Large intestine (tissue), 3 donors: ENCODE results near the gene TSHZ3. TPM values are rescaled to one million over a fixed set of nuclear protein-coding genes. Genes with fewer than 3 reads are reported as not detected.

ENCODE experiments used
- DNase-seq, 2 donors: peaks; one replicate each; pipeline versions ENCODE4 v3.0.0 to v3.0.0-alpha.2; 2013
- H3K27ac ChIP-seq: one replicate; pipeline ENCODE4 v1.5.1; 2013; ENCODE audit warnings: low read length
- H3K27me3 ChIP-seq: 2 replicates; pipeline ENCODE4 v1.6.1; 2013; ENCODE audit warnings: low read length; ENCODE audit not compliant: control insufficient read depth, insufficient read depth
- H3K36me3 ChIP-seq: 2 replicates; pipeline ENCODE4 v1.6.1; 2013; ENCODE audit warnings: low read length; ENCODE audit not compliant: control insufficient read depth, insufficient read depth
- H3K4me1 ChIP-seq: one replicate; pipeline ENCODE4 v1.6.1; 2013; ENCODE audit warnings: low read length; ENCODE audit not compliant: control insufficient read depth, insufficient read depth
- H3K4me3 ChIP-seq: one replicate; pipeline ENCODE4 v1.5.1; 2013; ENCODE audit warnings: low read length
- H3K9me3 ChIP-seq: one replicate; pipeline ENCODE4 v1.6.1; 2013; ENCODE audit warnings: mild to moderate bottlenecking, low read depth, low read length, moderate library complexity; ENCODE audit not compliant: control insufficient read depth
- WGBS: methylation state at CpG from one replicate; pipeline ENCODE4 v1.1.5; 2013; ENCODE audit warnings: low lambda C conversion rate; ENCODE audit not compliant: insufficient coverage; 5-methylcytosine and 5-hydroxymethylcytosine counted together
- polyA plus RNA-seq: library from polyadenylated mRNA; unstranded; fragments of 120-200 nt; gene quantifications from one replicate; pipeline ENCODE4 v1.2.1, GENCODE V29; 2013

TSHZ3 gene
- polyA plus RNA-seq, 1 donor = 6.2 TPM

DNA sequence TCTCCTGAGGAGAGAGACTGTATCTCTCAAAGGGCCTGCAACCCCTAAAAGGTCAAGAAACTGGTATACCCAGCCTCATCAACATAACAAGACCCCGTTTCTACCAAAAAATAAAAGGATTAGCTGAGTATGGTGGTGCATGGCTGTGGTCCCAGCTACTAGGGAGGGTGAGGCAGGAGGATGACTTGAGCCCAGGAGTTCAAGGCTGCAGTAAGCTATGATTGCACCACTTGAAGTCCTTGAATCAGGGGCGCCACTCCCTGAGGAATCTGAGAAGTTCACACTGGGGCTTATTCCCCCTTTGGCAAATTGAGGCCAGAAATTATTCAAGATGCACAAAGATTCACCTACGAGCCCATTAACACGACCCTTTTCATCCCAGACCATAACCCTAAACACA is 83.0 kb downstream of the TSHZ3 start:
- Histone ChIP-seq H3K4me3 (no peak overlapping the region), H3K27ac (no peak overlapping the region), H3K36me3 (no peaks in the 10 kb centered on the region), H3K27me3 (no peaks in the 10 kb centered on the region), H3K4me1 (no peaks in the 10 kb centered on the region), H3K9me3 (no peaks in the 10 kb centered on the region)
- no CpG with 5 or more reads among the region's 4 CpGs for WGBS
- DNase-seq = no peak

DNA sequence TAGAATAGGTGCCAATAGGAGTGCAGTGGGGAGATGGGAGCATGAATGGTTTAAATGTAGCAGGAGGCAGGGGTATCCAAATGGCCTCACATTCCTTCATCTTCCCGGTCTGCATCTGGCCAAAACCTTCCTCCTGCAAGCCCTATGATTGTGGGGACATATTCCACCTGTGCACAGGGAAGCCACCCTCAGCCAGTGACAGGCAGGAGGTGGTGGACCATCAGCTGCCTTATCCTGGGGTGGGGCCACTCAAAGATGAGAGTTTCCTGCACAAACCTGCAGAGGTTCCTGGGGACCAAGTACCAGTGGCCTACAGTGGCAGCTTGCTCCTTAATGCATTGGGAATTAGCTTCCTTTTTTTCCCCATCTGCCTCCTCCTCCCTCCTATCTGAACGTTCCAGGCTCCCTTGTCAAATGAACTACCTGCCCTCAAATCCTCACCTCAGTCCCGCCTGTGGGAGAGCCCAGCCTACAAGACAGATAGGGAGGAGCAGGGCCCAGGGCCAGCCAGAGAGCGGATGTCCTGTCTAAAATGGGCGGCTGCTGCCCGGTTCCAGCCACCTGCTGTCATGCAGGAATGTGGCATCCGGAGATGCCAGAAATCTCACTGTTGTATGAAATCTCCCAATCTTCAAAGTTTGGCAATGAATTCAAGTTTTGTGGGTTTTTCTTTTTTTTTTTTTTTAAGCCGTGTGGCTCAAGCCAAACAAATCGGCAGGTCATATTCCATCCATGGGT is 85.0 kb downstream of the TSHZ3 start:
- Histone ChIP-seq H3K9me3 (no peaks in the 10 kb centered on the region), H3K36me3 (no peaks in the 10 kb centered on the region), H3K27ac (no peak overlapping the region), H3K27me3 (no peaks in the 10 kb centered on the region), H3K4me3 (no peak overlapping the region), H3K4me1 (no peaks in the 10 kb centered on the region)
- WGBS = no CpG with 5 or more reads among the region's 9 CpGs
- no peak for DNase-seq

DNA sequence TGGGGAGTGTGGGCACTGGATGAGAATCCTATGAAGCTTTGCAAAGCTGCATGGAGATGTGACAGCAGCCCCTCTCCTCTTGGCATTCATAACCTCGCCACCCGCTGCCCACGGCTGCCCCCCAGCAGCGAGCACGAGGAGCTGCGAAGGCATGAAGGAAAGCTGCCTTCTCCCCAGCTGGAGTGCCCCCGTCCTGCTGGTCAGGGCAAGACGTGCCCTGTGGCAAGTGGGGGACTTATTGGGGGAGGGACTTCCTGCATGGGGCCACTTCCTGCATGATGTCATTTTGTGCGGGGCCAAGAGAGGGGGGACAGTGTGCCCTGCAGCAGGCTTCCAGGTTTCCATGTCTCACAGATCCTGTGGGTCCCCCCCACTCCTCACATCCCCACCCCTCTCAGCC is 85.9 kb downstream of the TSHZ3 start:
- DNase-seq = no peak

DNA sequence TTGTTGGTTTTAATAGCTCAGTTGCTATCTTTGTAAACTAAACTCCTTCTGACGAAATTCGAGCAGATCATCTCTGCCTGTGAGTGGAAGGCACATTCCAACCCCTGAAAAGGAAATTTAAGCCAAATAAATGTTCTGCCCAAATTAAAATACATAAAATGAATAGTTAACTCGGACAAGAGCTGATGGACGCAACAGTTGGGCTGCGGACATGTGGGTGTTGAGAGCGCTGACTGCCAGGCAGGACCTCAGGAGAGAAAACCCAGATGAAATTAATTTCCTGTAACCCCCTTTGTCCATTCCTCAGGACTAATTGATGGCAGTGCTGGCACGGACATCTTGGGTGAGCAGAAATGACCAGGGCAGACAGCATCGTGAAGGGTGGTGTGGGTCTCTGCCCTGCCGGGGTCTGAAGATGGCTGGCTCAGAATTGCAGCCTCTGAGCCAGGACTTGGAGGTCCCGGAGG is 86.5 kb downstream of the TSHZ3 start:
- no CpG with 5 or more reads among the region's 10 CpGs for WGBS
- no peaks in the 10 kb centered on the region for H3K27me3 ChIP-seq
- no peak overlapping the region for H3K27ac ChIP-seq
- no peaks in the 10 kb centered on the region for H3K36me3 ChIP-seq
- H3K9me3 ChIP-seq = no peaks in the 10 kb centered on the region
- no peak for DNase-seq
- H3K4me1 ChIP-seq = no peaks in the 10 kb centered on the region
- H3K4me3 ChIP-seq = no peak overlapping the region

More for the DNA sequence above, 85.9 kb downstream of the TSHZ3 start:
- no CpG with 5 or more reads among the region's 9 CpGs for WGBS
- Histone ChIP-seq H3K36me3 (no peaks in the 10 kb centered on the region), H3K27ac (no peak overlapping the region), H3K4me3 (no peak overlapping the region), H3K4me1 (no peaks in the 10 kb centered on the region), H3K27me3 (no peaks in the 10 kb centered on the region), H3K9me3 (no peaks in the 10 kb centered on the region)

DNA sequence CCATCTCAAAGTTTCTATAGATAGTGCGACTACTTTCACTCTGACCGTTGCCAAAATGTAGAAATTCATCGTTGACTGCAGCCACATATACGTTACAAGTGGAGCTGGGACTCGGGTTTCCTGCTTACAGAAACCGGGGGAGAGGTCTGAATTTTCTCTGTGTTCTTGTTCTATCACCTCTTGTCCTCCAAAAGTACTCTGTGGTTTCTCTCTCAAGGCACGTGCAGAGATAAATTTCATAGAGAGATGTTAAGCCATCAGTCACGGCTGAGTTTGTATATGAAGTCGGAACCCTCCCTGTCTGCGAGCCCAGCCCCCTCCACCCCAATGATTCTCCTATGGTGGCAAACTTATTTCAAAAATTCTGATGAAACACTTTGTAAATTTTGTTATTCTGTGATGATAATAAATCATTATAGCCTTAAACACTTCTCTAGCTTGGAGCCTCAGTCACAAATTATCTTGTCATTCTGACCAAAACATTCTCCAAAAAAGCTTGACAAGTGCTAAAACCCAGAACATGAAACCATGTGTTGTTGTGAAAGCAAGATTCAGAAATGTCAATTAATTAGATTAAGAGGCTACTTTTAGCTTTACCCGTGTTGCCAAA is 87.5 kb downstream of the TSHZ3 start:
- WGBS = 87% methylated on average over 4 of the region's 11 CpGs
- no peaks in the 10 kb centered on the region for H3K4me1 ChIP-seq
- H3K36me3 ChIP-seq = no peaks in the 10 kb centered on the region
- no peak overlapping the region for H3K27ac ChIP-seq
- H3K4me3 ChIP-seq = no peak overlapping the region
- no peaks in the 10 kb centered on the region for H3K27me3 ChIP-seq
- no peak for DNase-seq
- H3K9me3 ChIP-seq = no peaks in the 10 kb centered on the region

DNA sequence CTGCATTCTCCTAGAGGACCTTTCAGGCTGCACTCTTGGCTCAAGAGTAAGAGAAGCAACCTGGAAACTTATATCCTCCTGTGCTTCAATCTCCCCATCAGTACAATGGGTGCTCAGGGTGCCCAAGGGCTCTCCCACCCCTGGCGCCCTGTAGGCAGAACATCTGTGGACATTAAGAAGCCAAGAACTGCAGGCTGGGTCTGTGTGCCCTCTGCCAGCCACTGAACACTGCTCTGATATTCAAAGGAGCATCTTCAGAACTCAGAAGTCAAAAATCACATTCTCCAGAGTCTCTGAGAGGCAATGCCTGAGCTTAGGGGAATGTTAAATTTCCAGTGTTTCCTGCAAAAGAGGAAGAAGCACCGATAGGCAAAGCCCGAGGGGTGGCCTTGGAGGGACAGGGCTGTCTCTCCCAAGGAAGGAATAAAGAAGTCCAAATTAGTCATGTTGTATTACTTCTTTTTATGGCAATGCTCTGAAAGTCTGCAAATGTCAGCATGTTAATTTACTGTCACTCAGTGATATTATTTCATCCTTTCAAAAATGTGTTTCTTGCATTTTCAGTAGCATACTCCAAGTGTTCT is 88.1 kb downstream of the TSHZ3 start:
- Histone ChIP-seq H3K27me3 (no peaks in the 10 kb centered on the region), H3K4me3 (no peak overlapping the region)

DNA sequence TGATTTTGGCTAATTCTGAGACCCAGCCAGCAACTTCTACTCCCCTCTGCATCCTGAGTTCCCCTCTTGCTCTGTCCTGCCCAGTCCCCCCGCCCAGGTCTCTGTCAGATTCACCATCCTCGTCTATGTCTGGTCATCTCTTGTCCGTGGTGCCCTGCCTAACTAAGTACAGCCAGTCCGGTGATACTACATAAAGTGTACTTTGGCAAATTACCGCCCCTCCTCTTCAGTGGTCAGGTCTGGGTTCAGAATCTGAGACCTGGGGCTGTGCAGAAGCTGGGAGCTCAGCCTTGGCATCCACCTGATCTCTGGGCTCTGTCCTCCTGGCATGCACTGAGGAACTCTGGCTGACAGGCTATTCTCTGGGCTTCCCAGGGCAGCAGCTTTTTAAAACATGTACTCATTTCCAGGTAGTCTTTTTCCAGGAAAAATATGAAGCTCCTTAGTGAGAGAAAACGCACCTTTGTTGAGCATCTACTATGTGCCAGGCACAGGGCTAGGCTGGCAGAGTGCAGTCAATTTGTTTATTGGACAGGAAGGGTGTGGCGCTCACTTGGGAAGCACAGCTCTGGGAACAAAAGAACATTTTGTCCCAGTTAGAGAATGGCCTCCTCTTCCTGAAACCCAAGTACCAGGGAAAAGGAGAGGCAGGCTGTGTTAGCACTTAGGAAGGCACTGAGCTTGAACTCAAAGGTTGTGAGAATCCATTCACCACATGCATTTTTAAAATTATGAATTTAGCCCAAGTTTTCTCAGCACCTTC is 88.9 kb downstream of the TSHZ3 start:
- no CpG with 5 or more reads among the region's 7 CpGs for WGBS
- no peaks in the 10 kb centered on the region for H3K27me3 ChIP-seq
- H3K9me3 ChIP-seq = no peaks in the 10 kb centered on the region
- no peaks in the 10 kb centered on the region for H3K4me1 ChIP-seq
- no peak overlapping the region for H3K4me3 ChIP-seq
- DNase-seq = no peak
- H3K36me3 ChIP-seq = no peaks in the 10 kb centered on the region
- H3K27ac ChIP-seq = no peak overlapping the region

More for the DNA sequence above, 88.1 kb downstream of the TSHZ3 start:
- H3K9me3 ChIP-seq = no peaks in the 10 kb centered on the region
- H3K4me1 ChIP-seq = no peaks in the 10 kb centered on the region
- H3K36me3 ChIP-seq = no peaks in the 10 kb centered on the region
- DNase-seq = no peak
- H3K27ac ChIP-seq = no peak overlapping the region
- no CpG with 5 or more reads among the region's 3 CpGs for WGBS

DNA sequence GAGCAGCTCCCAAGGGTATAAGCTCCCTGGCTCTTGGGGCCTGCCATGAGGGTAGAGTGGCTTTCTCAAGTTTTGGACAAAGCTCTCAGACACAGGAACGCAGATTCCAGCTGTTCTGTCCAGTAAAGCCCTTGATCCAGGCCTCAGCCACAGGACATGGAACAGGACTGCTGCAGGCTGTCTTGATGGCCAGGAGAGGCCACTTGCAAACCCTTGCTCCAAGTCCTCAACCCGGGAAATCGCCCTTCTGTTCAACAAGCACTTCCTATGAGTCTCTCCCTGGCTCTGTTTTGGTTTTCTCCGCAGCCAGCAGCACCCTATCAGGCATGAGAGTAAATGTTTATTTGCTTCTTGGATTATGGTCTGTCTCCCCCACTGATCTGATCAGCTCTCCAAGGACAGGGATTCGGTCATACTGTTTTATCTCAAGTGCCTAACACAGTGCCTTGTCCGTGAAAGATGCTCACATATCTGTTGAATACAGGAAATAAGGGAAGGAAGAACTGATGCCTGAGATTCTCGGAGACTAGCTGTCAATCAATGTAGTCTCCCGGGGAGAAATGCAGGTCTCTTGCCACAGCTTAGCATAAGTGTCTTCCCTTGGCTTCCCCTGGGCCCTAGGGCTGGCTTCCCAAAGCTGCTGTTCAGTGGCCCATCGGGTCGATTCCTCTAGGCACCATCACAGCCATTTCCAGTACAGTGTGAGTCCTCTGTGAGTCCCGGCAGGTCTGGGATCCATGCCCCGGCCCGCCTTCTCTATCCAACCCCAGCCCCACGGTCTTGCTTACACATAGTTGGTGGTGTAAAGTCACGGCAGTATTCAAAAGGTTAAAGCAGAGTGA is 90.8 kb downstream of the TSHZ3 start:
- no peaks in the 10 kb centered on the region for H3K4me1 ChIP-seq
- no peak for DNase-seq
- H3K27me3 ChIP-seq = no peaks in the 10 kb centered on the region
- no peak overlapping the region for H3K27ac ChIP-seq
- H3K4me3 ChIP-seq = no peak overlapping the region
- H3K36me3 ChIP-seq = no peaks in the 10 kb centered on the region
- WGBS = no CpG with 5 or more reads among the region's 15 CpGs
- no peaks in the 10 kb centered on the region for H3K9me3 ChIP-seq

DNA sequence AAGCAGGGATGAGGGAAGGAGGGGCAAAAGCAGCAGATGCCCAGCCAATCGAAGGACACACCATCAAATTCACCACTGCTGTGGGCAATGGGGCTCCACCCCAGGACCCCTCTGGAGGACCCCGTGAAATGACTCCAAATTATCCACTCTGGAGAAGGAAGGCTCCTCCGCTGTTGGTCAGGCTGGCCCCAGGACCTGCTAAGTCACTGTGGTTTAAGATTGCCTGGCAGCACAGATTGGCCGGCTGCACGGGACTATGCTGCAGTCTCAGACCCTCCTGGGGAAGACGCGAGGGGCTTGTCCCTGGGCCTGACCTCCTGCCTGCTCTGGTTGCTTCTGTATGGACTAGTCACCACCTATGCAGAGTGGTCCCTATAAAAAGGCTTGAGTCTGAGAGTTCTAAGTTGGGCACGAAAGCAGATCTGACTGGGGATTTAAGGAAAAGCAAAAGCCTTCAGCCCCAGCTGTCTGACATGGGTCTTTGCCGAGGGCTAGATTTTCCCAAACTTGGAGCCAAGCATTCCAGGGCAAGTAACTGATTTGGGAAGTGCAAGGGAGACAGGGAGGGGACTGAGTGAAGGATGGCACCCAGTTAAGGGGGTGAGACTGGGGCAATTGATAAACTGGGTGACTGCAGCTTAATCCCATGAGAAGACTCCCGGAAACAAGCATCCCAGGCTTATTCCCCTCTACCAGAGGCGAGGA is 91.7 kb downstream of the TSHZ3 start:
- DNase-seq = no peak
- H3K4me3 ChIP-seq = no peak overlapping the region
- no peaks in the 10 kb centered on the region for H3K9me3 ChIP-seq
- WGBS = 80% methylated on average over 1 of the region's 11 CpGs
- H3K27me3 ChIP-seq = no peaks in the 10 kb centered on the region
- H3K36me3 ChIP-seq = no peaks in the 10 kb centered on the region
- no peaks in the 10 kb centered on the region for H3K4me1 ChIP-seq
- no peak overlapping the region for H3K27ac ChIP-seq
